GM12878 (cell line): Measurements from ENCODE around the gene ANKRD55. TPM values are rescaled to one million over a fixed set of nuclear protein-coding genes. Genes with fewer than 3 reads are reported as not detected.

Source experiments
- ATAC-seq: fragments of 200-7000 bp; cut with Tn5 transposase; 3 replicates; pipeline ENCODE4 v1.9.1; 2020; ENCODE audit warnings: mild to moderate bottlenecking, moderate library complexity
- BruUV-seq: library from RNA; stranded (reverse); fragments of 400-500 nt; replicated peaks from 2 replicates; lab custom pipeline; 2021; lab: Mats Ljungman, UMichigan
- CTCF ChIA-PET: fragments of 300-600 bp; sonication (Branson Sonifier 250); formaldehyde crosslinking; extraction: SDS; loops from one replicate; lab custom pipeline; 2021; ENCODE audit warnings: inconsistent platforms; lab: Yijun Ruan, JAX
- POLR2A ChIA-PET: fragments of 350-600 bp; formaldehyde crosslinking; extraction: SDS; loops from one replicate; lab custom pipeline; 2021; ENCODE audit warnings: inconsistent platforms; lab: Charles Lee
- RAD21 ChIA-PET: fragments of 300-600 bp; sonication (Branson Sonifier 250); formaldehyde crosslinking; loops from one replicate; lab custom pipeline; 2023; ENCODE audit warnings: antibody characterized with exemption; ENCODE audit not compliant: unreplicated experiment; lab: Charles Lee
- SMC1A ChIA-PET: fragments of 300-600 bp; sonication (Branson Sonifier 250); formaldehyde crosslinking; loops from one replicate; lab custom pipeline; 2023; ENCODE audit not compliant: unreplicated experiment, uncharacterized antibody; lab: Charles Lee
- DNase-seq: peaks from one replicate; pipeline ENCODE4 v3.0.0-alpha.2; 2011; ENCODE audit warnings: low read depth, low spot score
- FAIRE-seq: peaks from 3 replicates; lab custom pipeline; 2011; peaks lifted over from hg19 to GRCh38; lab: Jason Lieb, UNC
- H2AFZ ChIP-seq: 2 replicates; pipeline ENCODE4 v1.6.0; 2011; ENCODE audit warnings: low read depth, low read length, control low read depth; ENCODE audit not compliant: control insufficient read depth
- H3K27ac ChIP-seq: 2 replicates; pipeline ENCODE4 v1.5.1; 2011; ENCODE audit warnings: control low read depth; ENCODE audit not compliant: control insufficient read depth, insufficient read depth
- H3K27me3 ChIP-seq, 2 experiments: replicated peaks in 1 of 2; 2 replicates each; pipeline versions ENCODE4 v1.6.0 to v1.6.1; 2011; ENCODE audit warnings: low read length in 1 of 2; ENCODE audit not compliant: control insufficient read depth in 2 of 2, insufficient read depth in 2 of 2
- H3K36me3 ChIP-seq, 2 experiments: 2 replicates each; pipeline ENCODE4 v1.5.1; 2011; ENCODE audit warnings: low read length in 1 of 2; ENCODE audit not compliant: control insufficient read depth in 2 of 2, insufficient read depth in 2 of 2
- H3K4me1 ChIP-seq: 2 replicates; pipeline ENCODE4 v1.6.1; 2011; ENCODE audit warnings: mild to moderate bottlenecking, low read length, moderate library complexity, mixed read lengths; ENCODE audit not compliant: control insufficient read depth, insufficient read depth
- H3K4me2 ChIP-seq: 2 replicates; pipeline ENCODE4 v1.6.0; 2011; ENCODE audit warnings: control low read depth; ENCODE audit not compliant: control insufficient read depth, insufficient read depth
- H3K4me3 ChIP-seq: fragments of 200-600 bp; sonication (generic); 2 replicates; pipeline ENCODE4 v1.5.1; 2016
- H3K79me2 ChIP-seq: 2 replicates; pipeline ENCODE4 v1.6.0; 2011; ENCODE audit warnings: low read length; ENCODE audit not compliant: control insufficient read depth, insufficient read depth
- H3K9ac ChIP-seq: 2 replicates; pipeline ENCODE4 v1.8.0; 2011; ENCODE audit warnings: low read length, control low read depth, mixed read lengths; ENCODE audit not compliant: control insufficient read depth, insufficient read depth
- H3K9me3 ChIP-seq: replicated peaks from 3 replicates; pipeline ENCODE4 v1.5.1; 2011; ENCODE audit warnings: mild to moderate bottlenecking, low read length; ENCODE audit not compliant: control insufficient read depth, insufficient read depth
- H4K20me1 ChIP-seq: 2 replicates; pipeline ENCODE4 v1.6.0; 2011; ENCODE audit not compliant: control insufficient read depth, insufficient read depth
- ATF3 ChIP-seq: IDR thresholded peaks from 2 replicates; pipeline ENCODE4 v1.6.1; 2011; ENCODE audit warnings: low read depth, mild to moderate bottlenecking, low read length, moderate library complexity, borderline replicate concordance; ENCODE audit errors: extremely low read depth
- BCLAF1 ChIP-seq: fragments of 450-650 bp; IDR thresholded peaks from 2 replicates; pipeline ENCODE4 v1.6.1; 2017; ENCODE audit warnings: antibody characterized with exemption, mild to moderate bottlenecking, moderate library complexity
- CEBPB ChIP-seq, 2 experiments: fragments of 150-350 bp in 1 of 2; IDR thresholded peaks; 2 replicates each; pipeline ENCODE4 v1.6.1; 2012 to 2014; ENCODE audit warnings: low read depth in 2 of 2, low read length in 2 of 2, borderline replicate concordance in 1 of 2, inconsistent platforms in 1 of 2
- JUND ChIP-seq: IDR thresholded peaks from 2 replicates; pipeline ENCODE4 v1.6.1; 2012; ENCODE audit warnings: low read depth, mild to moderate bottlenecking, low read length, improper control_type of control experiment, moderate library complexity
- MEF2B ChIP-seq: fragments of 450-650 bp; IDR thresholded peaks from 2 replicates; pipeline ENCODE4 v1.6.1; 2018; ENCODE audit warnings: mild to moderate bottlenecking, moderate library complexity; ENCODE audit not compliant: partially characterized antibody, poor library complexity, severe bottlenecking
- MYC ChIP-seq: IDR thresholded peaks from 2 replicates; pipeline ENCODE4 v1.6.1; 2011; ENCODE audit warnings: mild to moderate bottlenecking, low read length, moderate library complexity, inconsistent platforms; ENCODE audit not compliant: insufficient read depth, insufficient replicate concordance, insufficient read length, severe bottlenecking
- NKRF ChIP-seq: fragments of 450-650 bp; conservative IDR thresholded peaks from 2 replicates; pipeline ENCODE4 v1.6.1; 2017; ENCODE audit warnings: mild to moderate bottlenecking, moderate library complexity
- NR2C1 ChIP-seq: fragments of 450-650 bp; IDR thresholded peaks from 2 replicates; pipeline ENCODE4 v1.6.1; 2017; ENCODE audit warnings: antibody characterized with exemption, mild to moderate bottlenecking, moderate library complexity
- RELA ChIP-seq: fragments of 450-650 bp; IDR thresholded peaks from 2 replicates; pipeline ENCODE4 v1.8.0; 2014; ENCODE audit warnings: borderline replicate concordance; ENCODE audit not compliant: partially characterized antibody
- SPI1 ChIP-seq: IDR thresholded peaks from 2 replicates; pipeline ENCODE4 v1.6.1; 2011; ENCODE audit warnings: low read depth, mild to moderate bottlenecking, low read length, moderate library complexity, borderline replicate concordance; ENCODE audit not compliant: insufficient read depth
- TCF3 ChIP-seq: IDR thresholded peaks from 2 replicates; pipeline ENCODE4 v1.6.1; 2012; ENCODE audit warnings: low read depth, mild to moderate bottlenecking, low read length, borderline replicate concordance; ENCODE audit not compliant: insufficient read depth
- WRNIP1 ChIP-seq: IDR thresholded peaks from 2 replicates; pipeline ENCODE4 v1.6.1; 2011; ENCODE audit warnings: low read depth, low read length, improper control_type of control experiment, borderline replicate concordance
- YY1 ChIP-seq: IDR thresholded peaks from 2 replicates; pipeline ENCODE4 v1.6.1; 2011; ENCODE audit warnings: low read depth, mild to moderate bottlenecking, low read length
- ZBTB4 ChIP-seq: fragments of 450-650 bp; formaldehyde crosslinking; IDR thresholded peaks from 2 replicates; pipeline ENCODE4 v1.4.0; 2022; ENCODE audit warnings: mild to moderate bottlenecking, moderate library complexity
- WGBS: methylation state at CpG from one replicate; pipeline ENCODE4 v1.1.6; 2016; ENCODE audit warnings: low lambda C conversion rate; ENCODE audit not compliant: insufficient replicate concordance, insufficient coverage; ENCODE audit errors: missing lambda C conversion rate; 5-methylcytosine and 5-hydroxymethylcytosine counted together
- in situ Hi-C: fragments of 300-500 bp; cut with MboI; formaldehyde crosslinking; loops from 9 replicates; pipeline ENCODE4 v1.14.3; 2018; ENCODE audit warnings: mixed read lengths
- intact Hi-C: fragments of 100-400 bp; cut with micrococcal nuclease; formaldehyde crosslinking; loops from one replicate; pipeline ENCODE4 v1.14.2; 2022; ENCODE audit not compliant: unreplicated experiment
- polyA plus RNA-seq, 11 experiments: library from polyadenylated mRNA; depleted of rRNA in 4 of 11; unstranded in 6 of 11; stranded (reverse) in 5 of 11; fragments of >200 nt; fragmentation: Nextera tagmentation in 4 of 11; fragmentation: Illumina TruSeq in 1 of 11; extraction: Ambion mirVana in 4 of 11; extraction: Trizol in 1 of 11; gene quantifications; 1 replicate in 1 of 11; 2 replicates in 10 of 11; pipeline versions ENCODE4 v1.2.1 to v1.2.3, GENCODE V29; 2011 to 2016; ENCODE audit warnings: inconsistent platforms in 2 of 11, missing spikeins in 2 of 11, low read depth in 1 of 11
- total RNA-seq, 4 experiments: library from RNA; depleted of rRNA in 3 of 4; stranded (reverse); fragments of >200 nt in 3 of 4; fragmentation: Illumina TruSeq in 1 of 4; extraction: Trizol in 1 of 4; gene quantifications; 2 replicates each; pipeline versions ENCODE4 v1.2.1 to v1.2.3, GENCODE V29; 2013 to 2021

The ANKRD55 gene
- total and polyA plus RNA-seq, 10 of the 15 experiments (the other 5 are each of a cell fraction or from before 2014, with no cell fraction given): 0.04 TPM; not detected in 9

- no peak overlapping the region for H3K9ac ChIP-seq
- H3K4me2 ChIP-seq: no peak overlapping the region
- ChIA-PET SMC1A (interaction anchor here (0.8 to 9.0 kb wide), 7 partner anchors 67 to 607 kb away, joined by 3 to 164 read pairs (median 3); no protein-coding TSS in a partner anchor), CTCF (interaction anchor here (0.9 to 12.9 kb wide), 5 partner anchors 67 to 633 kb away, joined by 3 to 296 read pairs (median 4); no protein-coding TSS in a partner anchor), RAD21 (interaction anchor here (0.7 to 1.0 kb wide), 2 partner anchors 47 to 573 kb away, joined by 3 to 4 read pairs; no protein-coding TSS in a partner anchor), POLR2A (no interaction called here)
- H2AFZ ChIP-seq: no peak overlapping the region
- no peaks in the 10 kb centered on the region for H3K27me3 ChIP-seq
- DNase-seq: no peak
- no peaks in the 10 kb centered on the region for H3K79me2 ChIP-seq
- in situ Hi-C loops (loop anchor here (5.0 kb wide), 1 partner anchor 869 kb away; no protein-coding TSS in a partner anchor), intact Hi-C loops (loop anchor here (2.0 to 10.0 kb wide), 4 partner anchors 67 to 1093 kb away; partner anchors contain the start of gene CDC20B)
- no TSS peak for BruUV-seq
- no peaks in the 10 kb centered on the region; the same call in 2 of the 3 replicates for H3K9me3 ChIP-seq
- no peak for ATAC-seq
- no peak for FAIRE-seq
- H4K20me1 ChIP-seq: no peaks in the 10 kb centered on the region
- no peak overlapping the region for H3K27ac ChIP-seq
- H3K4me1 ChIP-seq: no peaks in the 10 kb centered on the region
- no peaks in the 10 kb centered on the region for H3K36me3 ChIP-seq
- 59% methylated on average over 3 of the region's 3 CpGs for WGBS
- H3K4me3 ChIP-seq: no peak overlapping the region
- no peak for TF ChIP-seq ZBTB4
- no peak for TF ChIP-seq ATF3
- TF ChIP-seq WRNIP1: no peak
- no peak for TF ChIP-seq NR2C1
- TF ChIP-seq SPI1: no peak
- no peak for TF ChIP-seq CEBPB (IDR thresholded peaks at IDR 0.05; ENCODE audit: borderline replicate concordance in 1 of 2, low read depth in 2 of 2, low read length in 2 of 2)
- TF ChIP-seq MEF2B: no peak
- TF ChIP-seq TCF3: no peak
- TF ChIP-seq YY1: no peak
- TF ChIP-seq NKRF: no peak
- no peak for TF ChIP-seq BCLAF1
- no peak for TF ChIP-seq RELA
- no peak for TF ChIP-seq MYC
- TF ChIP-seq JUND: no peak
These were observed 34.7 kb upstream of the ANKRD55 start for GRCh38 chr5:56267856-56268255.
